Endothelial cell (in vitro differentiated cells): Measurements from ENCODE around the gene PDE4D. TPM values are rescaled to one million over a fixed set of nuclear protein-coding genes. Genes with fewer than 3 reads are reported as not detected.

ENCODE experiments used
- DNase-seq: peaks from one replicate; pipeline ENCODE4 v3.0.0; 2021; ENCODE audit warnings: low spot score
- H3K27ac Mint-ChIP-seq: one replicate; pipeline ENCODE4 v1.8.0; 2021; ENCODE audit warnings: mixed read lengths, inconsistent platforms; ENCODE audit not compliant: unreplicated experiment
- H3K27me3 Mint-ChIP-seq: one replicate; pipeline ENCODE4 v1.8.0; 2021; ENCODE audit warnings: mild to moderate bottlenecking, moderate library complexity, mixed read lengths, inconsistent platforms; ENCODE audit not compliant: unreplicated experiment
- H3K36me3 Mint-ChIP-seq: one replicate; pipeline ENCODE4 v1.8.0; 2021; ENCODE audit warnings: mild to moderate bottlenecking, low read depth, mixed read lengths, inconsistent platforms; ENCODE audit not compliant: unreplicated experiment
- H3K4me1 Mint-ChIP-seq: one replicate; pipeline ENCODE4 v1.8.0; 2021; ENCODE audit warnings: mild to moderate bottlenecking, mixed read lengths, inconsistent platforms; ENCODE audit not compliant: unreplicated experiment
- H3K4me3 Mint-ChIP-seq: one replicate; pipeline ENCODE4 v1.8.0; 2021; ENCODE audit warnings: mild to moderate bottlenecking, mixed read lengths, inconsistent platforms; ENCODE audit not compliant: unreplicated experiment
- H3K9me3 Mint-ChIP-seq: one replicate; pipeline ENCODE4 v1.8.0; 2021; ENCODE audit warnings: mixed read lengths, inconsistent platforms; ENCODE audit not compliant: unreplicated experiment
- CTCF ChIP-seq: fragments of 200-600 bp; sonication (generic); IDR thresholded peaks from one replicate; pipeline ENCODE4 v1.5.0; 2021; ENCODE audit warnings: antibody characterized with exemption; ENCODE audit not compliant: unreplicated experiment
- total RNA-seq: library from RNA; stranded (reverse); fragmentation: NEBNext Ultra II Directional; extraction: Animal tissue kit (Norgen Biotek cat#: 25700); gene quantifications from one replicate; pipeline ENCODE4 v1.2.1, GENCODE V29; 2021; ENCODE audit not compliant: unreplicated experiment

PDE4D gene
- total RNA-seq, 1 donor from 2014 or later, result 9.4 TPM

GRCh38 chr5:59367791-59368394 is 525.6 kb downstream of the PDE4D start:
- H3K36me3 Mint-ChIP-seq, result no peaks in the 10 kb centered on the region
- no peak overlapping the region for H3K4me3 Mint-ChIP-seq
- no peak overlapping the region for H3K27ac Mint-ChIP-seq
- no peaks in the 10 kb centered on the region for H3K27me3 Mint-ChIP-seq
- peak; percentile 48 for TF ChIP-seq CTCF
- DNase-seq, result peak; percentile 63
- H3K4me1 Mint-ChIP-seq, result peaks cover 9% of the 10 kb centered on the region
- no peaks in the 10 kb centered on the region for H3K9me3 Mint-ChIP-seq

GRCh38 chr5:59366784-59367183 is 526.7 kb downstream of the PDE4D start:
- DNase-seq, result no peak
- Mint-ChIP-seq H3K27me3 (no peaks in the 10 kb centered on the region), H3K27ac (no peak overlapping the region), H3K36me3 (no peaks in the 10 kb centered on the region), H3K9me3 (no peaks in the 10 kb centered on the region), H3K4me3 (no peak overlapping the region), H3K4me1 (peaks cover 9% of the 10 kb centered on the region)
- TF ChIP-seq CTCF, result no peak

- Mint-ChIP-seq H3K27me3 (no peaks in the 10 kb centered on the region), H3K4me1 (peaks cover 8% of the 10 kb centered on the region), H3K4me3 (no peak overlapping the region), H3K36me3 (no peaks in the 10 kb centered on the region), H3K9me3 (no peaks in the 10 kb centered on the region), H3K27ac (no peak overlapping the region)
- DNase-seq, result no peak
- TF ChIP-seq CTCF, result no peak
These were observed 531.1 kb downstream of the PDE4D start for GRCh38 chr5:59362438-59362837.

- DNase-seq, result no peak
- Mint-ChIP-seq H3K36me3 (no peaks in the 10 kb centered on the region), H3K27me3 (no peaks in the 10 kb centered on the region), H3K4me1 (peaks cover 16% of the 10 kb centered on the region), H3K9me3 (no peaks in the 10 kb centered on the region), H3K4me3 (no peak overlapping the region), H3K27ac (no peak overlapping the region)
- no peak for TF ChIP-seq CTCF
These were observed 532.1 kb downstream of the PDE4D start for GRCh38 chr5:59361454-59361853.

- no peak overlapping the region for H3K4me3 Mint-ChIP-seq
- TF ChIP-seq CTCF, result no peak
- DNase-seq, result no peak
- H3K36me3 Mint-ChIP-seq, result no peaks in the 10 kb centered on the region
- no peaks in the 10 kb centered on the region for H3K9me3 Mint-ChIP-seq
- no peak overlapping the region for H3K27ac Mint-ChIP-seq
- H3K27me3 Mint-ChIP-seq, result no peaks in the 10 kb centered on the region
- peaks cover 16% of the 10 kb centered on the region for H3K4me1 Mint-ChIP-seq
These were observed 533.4 kb downstream of the PDE4D start for GRCh38 chr5:59360130-59360555.
